Heart right ventricle (tissue), 16 donors: ENCODE measurements around the gene ZC3HAV1L. TPM values are rescaled to one million over a fixed set of nuclear protein-coding genes. Genes with fewer than 3 reads are reported as not detected.

Source experiments
- ATAC-seq, 8 donors: fragments of 200-7000 bp; cut with Tn5 transposase; one replicate each; pipeline ENCODE4 v1.9.1; 2020; ENCODE audit warnings: mild to moderate bottlenecking in 8 of 8, moderate library complexity in 8 of 8, moderate number of reproducible peaks in 1 of 8
- DNase-seq, 2 donors: peaks; one replicate each; pipeline ENCODE4 v3.0.0-alpha.2; 2020
- H3K27ac ChIP-seq, 10 donors: fragments of 200-600 bp; sonication (generic) in 2 of 10; one replicate each; pipeline versions ENCODE4 v1.5.0 to v1.8.0; 2020 to 2022; ENCODE audit warnings: mild to moderate bottlenecking in 3 of 10
- H3K27me3 ChIP-seq, 7 donors: fragments of 200-600 bp; one replicate each; pipeline ENCODE4 v1.8.0; 2021 to 2022; ENCODE audit warnings: mild to moderate bottlenecking in 2 of 7
- H3K36me3 ChIP-seq, 9 donors: fragments of 200-600 bp; sonication (generic) in 1 of 9; one replicate each; pipeline versions ENCODE4 v1.5.0 to v1.8.0; 2020 to 2022; ENCODE audit warnings: mild to moderate bottlenecking in 2 of 9
- H3K4me1 ChIP-seq, 9 donors: fragments of 200-600 bp; sonication (generic) in 1 of 9; one replicate each; pipeline versions ENCODE4 v1.5.0 to v1.8.0; 2020 to 2022; ENCODE audit warnings: mild to moderate bottlenecking in 4 of 9
- H3K4me3 ChIP-seq, 10 donors: fragments of 200-600 bp; sonication (generic) in 2 of 10; one replicate each; pipeline versions ENCODE4 v1.5.0 to v1.8.0; 2020 to 2022; ENCODE audit warnings: mild to moderate bottlenecking in 7 of 10, moderate library complexity in 2 of 10
- H3K9me3 ChIP-seq, 11 donors: fragments of 200-600 bp in 10 of 11; sonication (generic) in 2 of 11; one replicate each; pipeline versions ENCODE4 v1.5.0 to v1.8.0; 2013 to 2022; ENCODE audit warnings: mild to moderate bottlenecking in 2 of 11, control low read depth in 1 of 11, moderate library complexity in 1 of 11
- CTCF ChIP-seq, 9 donors: fragments of 200-600 bp; sonication (generic) in 2 of 9; IDR thresholded peaks; one replicate each; pipeline versions ENCODE4 v1.5.0 to v1.8.0; 2021 to 2022; ENCODE audit warnings: antibody characterized with exemption in 9 of 9, mild to moderate bottlenecking in 5 of 9, moderate library complexity in 1 of 9
- WGBS, 2 donors: extraction: QIAGEN DNeasy Blood & Tissue Kit; methylation state at CpG; one replicate each; pipeline ENCODE4 v1.1.7; 2013; ENCODE audit warnings: inconsistent platforms in 1 of 2; 5-methylcytosine and 5-hydroxymethylcytosine counted together
- intact Hi-C, 10 donors: fragments of 100-400 bp; cut with DNase I; formaldehyde crosslinking; loops; one replicate each; pipeline versions ENCODE4 v1.11.1 to v1.14.2; 2022
- polyA plus RNA-seq, 2 donors: library from polyadenylated mRNA; stranded (reverse); fragments of 200-250 nt; gene quantifications; one replicate each; pipeline ENCODE4 v1.2.3, GENCODE V29; 2013
- total RNA-seq, 10 donors: library from RNA; stranded (reverse); fragmentation: NEBNext Ultra II Directional in 3 of 10; extraction: Animal tissue kit (Norgen Biotek cat#: 25700) in 3 of 10; gene quantifications; one replicate each; pipeline versions ENCODE4 v1.2.1 to v1.2.4, GENCODE V29; 2021 to 2023
- donor health status: Arrhythmogenic right ventricular cardiomyopathy.
- donor health status: ischemic (EF 13 %, LVEDD 7.1; RV severe dilation, severe dysfunction).
- donor health status: healthy with polysubstance abuse.
- donor health status: DM: no; HTN: yes; CAD: no.
- donor health status: DM: no; HTN: no; CAD: no.
- donor health status: ischemic (EF 25% LVEDD 6.9; RV normal size, moderate dysfunction).
- donor health status: ischemic (EF 25% LVEDD 5.7; RV mildly dilated, moderate dysfunction).
- donor health status: healthy.
- donor health status: DM: yes; HTN: yes; CAD: no.
- donor health status: Ischemic cardiomyopathy.
- donor health status: ischemic (EF 35%, LVEDD 5.7; RV mildly dilated, moderate dysfunction).
- donor health status: nonischemic (EF 11% LVEDD 7.7; RV severe dilation, severe dysfunction).
- donor health status: DM: yes; HTN: yes; CAD: no.
- donor health status: PGD.
- donor health status: ischemic (EF 29% LVEDD 5.4; RV normal size, mild dysfunction).
- donor health status: nonischemic (EF 23%, LVEDD 6.1; RV moderate dilation, normal function).

The ZC3HAV1L gene
- total and polyA plus RNA-seq, 12 donors = 0.39 to 5.8 (median 2.3) TPM

- no peak for TF ChIP-seq CTCF (IDR thresholded peaks at IDR 0.05)
These were observed 40.2 kb upstream of the ZC3HAV1L start for GRCh38 chr7:139075871-139076686.

GRCh38 chr7:139075031-139075652, 39.3 kb upstream of the ZC3HAV1L start:
- DNase-seq (peak; percentile 34 to 79), ATAC-seq (peak; percentile 47 to 95 (median 90))
- Histone ChIP-seq H3K9me3 (no peaks in the 10 kb centered on the region), H3K36me3 (peaks cover 0 to 98% (median 45%) of the 10 kb centered on the region in 9 donors), H3K27ac (peak overlapping the region in 5 of 10 donors; percentile 20 to 52 (median 42)), H3K27me3 (no peaks in the 10 kb centered on the region), H3K4me3 (no peak overlapping the region), H3K4me1 (peaks cover 0 to 24% (median 5%) of the 10 kb centered on the region in 9 donors)
- WGBS, 2 donors = 37 to 39% methylated on average over 9 of the region's 9 CpGs
- intact Hi-C loops = loop anchor here (1.0 to 10.0 kb wide), 7 partner anchors 53 to 190 kb away; no protein-coding TSS in a partner anchor
- TF ChIP-seq CTCF (IDR thresholded peaks at IDR 0.05) = peak; percentile 74 to 92 (median 84)

More at GRCh38 chr7:139075871-139076686, 40.2 kb upstream of the ZC3HAV1L start:
- DNase-seq (no peak), ATAC-seq (no peak)
- H3K27me3 ChIP-seq = no peaks in the 10 kb centered on the region
- no peaks in the 10 kb centered on the region for H3K9me3 ChIP-seq
- H3K4me3 ChIP-seq = no peak overlapping the region
- no peak overlapping the region for H3K27ac ChIP-seq
- intact Hi-C loops = loop anchor here (1.0 to 10.0 kb wide), 9 partner anchors 29 to 191 kb away; a partner anchor contains a TSS
- H3K4me1 ChIP-seq = peaks cover 0 to 31% (median 11%) of the 10 kb centered on the region in 9 donors
- H3K36me3 ChIP-seq = peaks cover 0 to 98% (median 41%) of the 10 kb centered on the region in 9 donors
- 87 to 91% methylated on average over 11 of the region's 11 CpGs for WGBS, 2 donors

GRCh38 chr7:139072796-139073195, 37.0 kb upstream of the ZC3HAV1L start:
- Histone ChIP-seq H3K4me1 (peaks cover 0 to 19% (median 0%) of the 10 kb centered on the region in 9 donors), H3K36me3 (peaks cover 0 to 98% (median 47%) of the 10 kb centered on the region in 9 donors), H3K4me3 (no peak overlapping the region), H3K27ac (peak overlapping the region in 1 of 10 donors; percentile 31), H3K27me3 (no peaks in the 10 kb centered on the region), H3K9me3 (peaks cover 0 to 5% (median 0%) of the 10 kb centered on the region in 11 donors)
- ATAC-seq (no peak), DNase-seq (no peak)
- intact Hi-C loops = loop anchor here in 8 of 10 donors (1.0 to 10.0 kb wide), 6 partner anchors 37 to 190 kb away; no protein-coding TSS in a partner anchor
- WGBS, 2 donors = 80 to 85% methylated on average over 8 of the region's 8 CpGs
- no peak for TF ChIP-seq CTCF (IDR thresholded peaks at IDR 0.05)

- Histone ChIP-seq H3K4me3 (no peak overlapping the region), H3K9me3 (peaks cover 0 to 5% (median 0%) of the 10 kb centered on the region in 11 donors), H3K27ac (no peak overlapping the region), H3K4me1 (peaks cover 0 to 19% (median 0%) of the 10 kb centered on the region in 9 donors), H3K36me3 (peaks cover 0 to 98% (median 41%) of the 10 kb centered on the region in 9 donors), H3K27me3 (no peaks in the 10 kb centered on the region)
- DNase-seq (no peak), ATAC-seq (no peak)
- 76 to 84% methylated on average over 3 of the region's 3 CpGs for WGBS, 2 donors
- TF ChIP-seq CTCF (IDR thresholded peaks at IDR 0.05) = no peak
- intact Hi-C loops = loop anchor here in 7 of 10 donors (5.0 to 10.0 kb wide), 5 partner anchors 39 to 189 kb away; no protein-coding TSS in a partner anchor
These were observed 35.8 kb upstream of the ZC3HAV1L start for GRCh38 chr7:139071680-139072079.
